Measurements from ENCODE around the gene TUSC1. TPM values are rescaled to one million over a fixed set of nuclear protein-coding genes. Genes with fewer than 3 reads are reported as not detected.
"Not testable (repeated sequence)": the region's sequence is repeated elsewhere in the genome, so short reads cannot be mapped to it uniquely, and the experiment has no call there.

TUSC1 gene
- polyA plus RNA-seq: 0.84 TPM

DNA sequence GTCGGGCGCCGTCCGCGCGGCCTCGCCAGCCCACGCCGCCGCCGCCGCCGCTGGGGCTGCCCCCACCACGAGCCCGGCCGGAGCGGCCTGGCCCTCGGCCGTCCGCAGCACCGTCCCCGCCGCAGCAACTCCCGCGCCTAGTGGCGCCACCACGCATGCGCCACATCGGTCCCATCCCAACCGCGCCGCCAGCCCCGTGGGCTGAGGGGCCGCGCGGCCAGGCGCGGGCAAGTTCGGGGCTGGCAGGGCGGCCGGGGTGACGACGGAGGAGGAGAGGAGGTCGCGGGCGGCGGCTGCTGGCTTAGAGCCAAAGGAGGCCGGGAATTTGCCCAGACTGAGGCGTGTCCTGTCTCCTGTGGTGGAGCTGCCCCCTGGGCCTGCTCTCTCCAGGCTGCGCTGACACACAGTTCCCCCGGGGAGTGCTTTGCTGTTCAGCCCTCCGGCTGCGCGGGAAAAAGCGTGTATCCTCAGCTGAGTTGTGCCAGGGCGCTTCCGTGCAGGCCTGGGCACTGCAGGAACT lies at the start of gene TUSC1:
Gene TUSC1 (minus strand): TSS at position 298 of the 520 bp plus-strand sequence. CDS start 132 bp downstream, at position 166.
- Mint-ChIP-seq H3K9me3 (peaks cover 0 to 6% (median 3%) of the 10 kb centered on the region in 3 donors), H3K36me3 (no peaks in the 10 kb centered on the region), H3K4me3 (peak within 1 kb of the TSS; percentile 39 to 86 (median 64)), H3K27me3 (peaks cover 9% of the 10 kb centered on the region), H3K4me1 (peaks cover 0 to 3% (median 0%) of the 10 kb centered on the region in 3 donors), H3K27ac (no peak within 1 kb of the TSS)

DNA sequence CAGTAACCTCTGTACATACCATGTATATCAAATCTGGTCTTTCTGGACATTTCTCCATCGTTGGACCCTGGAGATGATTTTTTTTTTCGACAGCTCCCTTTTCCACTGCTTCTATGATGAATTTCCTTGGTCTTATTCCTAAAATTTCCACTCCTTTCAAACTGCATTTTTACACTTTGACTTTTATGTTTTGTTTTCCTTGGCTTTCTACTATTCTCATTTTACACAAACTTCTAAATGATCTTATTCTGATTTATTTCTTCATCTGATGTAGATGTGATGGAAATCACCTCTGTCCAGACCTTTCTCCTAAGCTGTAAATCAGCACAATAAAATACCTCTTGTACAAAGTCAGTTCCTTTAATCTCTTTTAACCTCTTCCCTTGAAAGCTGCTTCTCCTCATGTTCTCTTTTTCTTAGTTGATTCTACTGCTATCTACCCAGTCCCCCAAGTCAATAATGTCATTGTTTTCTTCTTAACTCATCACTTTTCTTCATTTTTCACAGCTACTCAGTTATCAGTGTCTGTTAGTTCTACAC lies 48.7 kb upstream of the TUSC1 start:
- peaks cover 2% of the 10 kb centered on the region for H3K27me3 Mint-ChIP-seq
- peaks cover 0 to 3% (median 0%) of the 10 kb centered on the region in 3 donors for H3K9me3 Mint-ChIP-seq
- peaks cover 2% of the 10 kb centered on the region for H3K36me3 Mint-ChIP-seq
- no peaks in the 10 kb centered on the region for H3K4me1 Mint-ChIP-seq
- no peak overlapping the region for H3K4me3 Mint-ChIP-seq
- no peak overlapping the region for H3K27ac Mint-ChIP-seq

GRCh38 chr9:25724424-25724823 lies 46.2 kb upstream of the TUSC1 start:
- Mint-ChIP-seq H3K27ac (no peak overlapping the region), H3K27me3 (peaks cover 2% of the 10 kb centered on the region), H3K4me3 (no peak overlapping the region), H3K4me1 (no peaks in the 10 kb centered on the region), H3K9me3 (no peaks in the 10 kb centered on the region), H3K36me3 (peaks cover 2% of the 10 kb centered on the region)

- H3K27me3 Mint-ChIP-seq: no peaks in the 10 kb centered on the region
Measured at GRCh38 chr9:25716220-25716872, 38.1 kb upstream of the TUSC1 start.

GRCh38 chr9:25709941-25710340 lies 31.7 kb upstream of the TUSC1 start:
- Mint-ChIP-seq H3K36me3 (no peaks in the 10 kb centered on the region), H3K27ac (no peak overlapping the region), H3K4me1 (no peaks in the 10 kb centered on the region), H3K27me3 (no peaks in the 10 kb centered on the region), H3K4me3 (no peak overlapping the region), H3K9me3 (peaks cover 0 to 4% (median 1%) of the 10 kb centered on the region in 3 donors)

More at GRCh38 chr9:25716220-25716872, 38.1 kb upstream of the TUSC1 start:
- no peaks in the 10 kb centered on the region for H3K4me1 Mint-ChIP-seq
- no peaks in the 10 kb centered on the region for H3K36me3 Mint-ChIP-seq
- peaks cover 0 to 3% (median 0%) of the 10 kb centered on the region in 3 donors for H3K9me3 Mint-ChIP-seq
- no peak overlapping the region for H3K27ac Mint-ChIP-seq
- H3K4me3 Mint-ChIP-seq: no peak overlapping the region

GRCh38 chr9:25704800-25705199 lies 26.6 kb upstream of the TUSC1 start:
- H3K27ac Mint-ChIP-seq: no peak overlapping the region
- H3K9me3 Mint-ChIP-seq: peaks cover 0 to 4% (median 0%) of the 10 kb centered on the region in 3 donors
- no peak overlapping the region for H3K4me3 Mint-ChIP-seq
- no peaks in the 10 kb centered on the region for H3K4me1 Mint-ChIP-seq
- no peaks in the 10 kb centered on the region for H3K27me3 Mint-ChIP-seq
- no peaks in the 10 kb centered on the region for H3K36me3 Mint-ChIP-seq

DNA sequence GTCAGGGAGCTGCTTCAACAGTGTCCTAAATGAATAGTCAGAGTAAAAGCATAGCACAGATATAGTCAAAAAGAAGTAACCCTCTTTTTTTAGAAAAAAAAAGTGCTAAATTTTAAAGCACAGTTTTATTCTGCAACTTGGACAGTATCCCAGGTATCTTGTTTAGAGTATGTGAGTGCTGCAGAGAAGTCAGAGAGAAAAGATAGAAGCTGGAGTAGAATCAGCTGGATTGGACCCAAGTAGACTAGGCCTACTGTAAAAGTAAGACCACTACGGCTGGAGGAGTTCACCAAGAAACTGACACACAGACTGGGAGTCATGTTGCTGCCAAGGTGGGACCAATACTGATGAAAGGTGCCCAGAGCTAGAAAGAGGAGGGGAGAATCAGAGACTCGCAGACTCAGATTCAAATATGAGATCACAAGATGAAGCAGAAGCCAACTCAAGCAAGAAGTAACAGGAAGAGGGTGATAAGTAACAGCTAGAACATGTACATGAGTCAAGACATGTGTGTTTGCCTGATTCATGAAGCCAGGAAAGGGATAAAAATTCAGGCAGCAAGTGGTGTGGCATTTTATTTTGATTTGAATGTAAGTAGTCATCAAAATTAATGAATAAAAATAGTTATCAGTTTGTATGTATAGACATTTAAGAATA lies 25.6 kb upstream of the TUSC1 start:
- H3K27ac Mint-ChIP-seq: no peak overlapping the region
- no peak overlapping the region for H3K4me3 Mint-ChIP-seq
- H3K27me3 Mint-ChIP-seq: no peaks in the 10 kb centered on the region

GRCh38 chr9:25702536-25702935 lies 24.3 kb upstream of the TUSC1 start:
- no peak overlapping the region for H3K27ac Mint-ChIP-seq
- no peak overlapping the region for H3K4me3 Mint-ChIP-seq
- no peaks in the 10 kb centered on the region for H3K4me1 Mint-ChIP-seq

More for the DNA sequence above, 25.6 kb upstream of the TUSC1 start:
- Mint-ChIP-seq H3K4me1 (no peaks in the 10 kb centered on the region), H3K9me3 (peaks cover 0 to 4% (median 0%) of the 10 kb centered on the region in 3 donors), H3K36me3 (no peaks in the 10 kb centered on the region)

GRCh38 chr9:25700899-25701298 lies 22.7 kb upstream of the TUSC1 start:
- not testable (repeated sequence) for H3K27ac Mint-ChIP-seq, H3K4me3 Mint-ChIP-seq, H3K27me3 Mint-ChIP-seq, H3K9me3 Mint-ChIP-seq, H3K4me1 Mint-ChIP-seq, H3K36me3 Mint-ChIP-seq

More at GRCh38 chr9:25702536-25702935, 24.3 kb upstream of the TUSC1 start:
- no peaks in the 10 kb centered on the region for H3K27me3 Mint-ChIP-seq
- no peaks in the 10 kb centered on the region for H3K36me3 Mint-ChIP-seq
- H3K9me3 Mint-ChIP-seq: peaks cover 0 to 4% (median 0%) of the 10 kb centered on the region in 3 donors

- no peaks in the 10 kb centered on the region for H3K36me3 Mint-ChIP-seq
- H3K27ac Mint-ChIP-seq: no peak overlapping the region
- no peaks in the 10 kb centered on the region for H3K4me1 Mint-ChIP-seq
- no peak overlapping the region for H3K4me3 Mint-ChIP-seq
- H3K27me3 Mint-ChIP-seq: no peaks in the 10 kb centered on the region
- H3K9me3 Mint-ChIP-seq: peaks cover 0 to 4% (median 0%) of the 10 kb centered on the region in 3 donors
Measured at GRCh38 chr9:25700430-25700829, 22.2 kb upstream of the TUSC1 start.

DNA sequence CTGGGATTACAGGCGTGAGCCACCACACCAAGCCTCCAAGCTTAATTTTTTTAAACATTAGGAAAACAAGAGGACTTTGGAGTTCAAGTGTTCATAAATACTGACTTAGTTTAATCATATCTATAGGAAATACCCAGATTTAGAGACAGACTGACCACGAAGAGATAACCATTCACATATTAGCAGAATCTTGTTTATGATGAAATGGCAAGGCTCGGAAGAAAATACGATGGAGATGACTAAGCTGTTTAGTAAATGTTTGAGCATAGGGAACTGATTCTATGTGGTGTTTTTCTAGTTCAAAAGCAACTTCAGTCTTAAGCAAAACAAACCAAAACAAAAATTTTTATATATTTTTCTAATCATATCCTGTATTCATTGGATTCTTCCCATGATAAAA lies 13.5 kb upstream of the TUSC1 start:
- H3K4me1 Mint-ChIP-seq: no peaks in the 10 kb centered on the region
- peaks cover 0 to 7% (median 0%) of the 10 kb centered on the region in 3 donors for H3K9me3 Mint-ChIP-seq
- no peak overlapping the region for H3K27ac Mint-ChIP-seq
- no peaks in the 10 kb centered on the region for H3K27me3 Mint-ChIP-seq
- H3K36me3 Mint-ChIP-seq: no peaks in the 10 kb centered on the region
- H3K4me3 Mint-ChIP-seq: no peak overlapping the region

DNA sequence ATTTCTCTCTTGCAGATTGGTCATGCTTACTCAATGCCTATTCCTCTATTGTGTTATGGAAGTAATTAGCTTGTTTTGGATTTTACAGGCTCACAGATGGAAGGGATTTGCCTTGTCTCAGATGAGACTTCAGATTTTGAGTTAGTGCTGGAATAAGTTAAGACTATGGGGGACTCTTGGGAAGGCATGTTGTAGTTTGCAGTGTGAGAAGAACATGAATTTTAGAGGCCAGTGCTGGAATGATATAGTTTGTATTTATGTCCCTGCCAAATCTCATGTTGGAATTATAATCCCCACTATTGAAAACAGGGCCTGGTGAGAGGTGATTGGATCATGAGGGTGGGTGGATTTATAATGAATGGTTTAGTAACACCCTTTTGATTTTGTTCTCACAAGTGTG lies 6.1 kb upstream of the TUSC1 start:
- H3K9me3 Mint-ChIP-seq: peaks cover 2 to 13% (median 3%) of the 10 kb centered on the region in 3 donors
- H3K4me3 Mint-ChIP-seq: peak overlapping the region in 1 of 4 donors; percentile 35
- no peaks in the 10 kb centered on the region for H3K27me3 Mint-ChIP-seq

GRCh38 chr9:25681266-25681665 lies 3.0 kb upstream of the TUSC1 start:
- H3K4me3 Mint-ChIP-seq: no peak overlapping the region
- peaks cover 9% of the 10 kb centered on the region for H3K27me3 Mint-ChIP-seq
- peaks cover 2 to 13% (median 3%) of the 10 kb centered on the region in 3 donors for H3K9me3 Mint-ChIP-seq
- no peaks in the 10 kb centered on the region for H3K36me3 Mint-ChIP-seq
- peaks cover 0 to 3% (median 0%) of the 10 kb centered on the region in 3 donors for H3K4me1 Mint-ChIP-seq
- H3K27ac Mint-ChIP-seq: no peak overlapping the region

More for the DNA sequence above, 6.1 kb upstream of the TUSC1 start:
- Mint-ChIP-seq H3K36me3 (no peaks in the 10 kb centered on the region), H3K4me1 (no peaks in the 10 kb centered on the region), H3K27ac (no peak overlapping the region)

- Mint-ChIP-seq H3K27ac (no peak overlapping the region), H3K4me1 (peaks cover 0 to 3% (median 0%) of the 10 kb centered on the region in 3 donors), H3K27me3 (peaks cover 9% of the 10 kb centered on the region), H3K36me3 (no peaks in the 10 kb centered on the region), H3K4me3 (peak overlapping the region in 1 of 4 donors; percentile 50), H3K9me3 (peaks cover 0 to 8% (median 3%) of the 10 kb centered on the region in 3 donors)
Measured at GRCh38 chr9:25678846-25679360, 659 bp upstream of the TUSC1 start.

Measured in IgD-negative memory B cell (primary cell).